Erythroblast (primary cell): Measurements from ENCODE around the gene GPHN.

ENCODE experiments used
- GATA1 ChIP-seq: IDR thresholded peaks from 2 replicates; pipeline ENCODE4 v1.6.1; 2011; ENCODE audit warnings: low read depth, mild to moderate bottlenecking, control low read depth, low read length, moderate library complexity
- POLR2A ChIP-seq: IDR thresholded peaks from 2 replicates; pipeline ENCODE4 v1.6.1; 2011; ENCODE audit warnings: mild to moderate bottlenecking, low read length

DNA sequence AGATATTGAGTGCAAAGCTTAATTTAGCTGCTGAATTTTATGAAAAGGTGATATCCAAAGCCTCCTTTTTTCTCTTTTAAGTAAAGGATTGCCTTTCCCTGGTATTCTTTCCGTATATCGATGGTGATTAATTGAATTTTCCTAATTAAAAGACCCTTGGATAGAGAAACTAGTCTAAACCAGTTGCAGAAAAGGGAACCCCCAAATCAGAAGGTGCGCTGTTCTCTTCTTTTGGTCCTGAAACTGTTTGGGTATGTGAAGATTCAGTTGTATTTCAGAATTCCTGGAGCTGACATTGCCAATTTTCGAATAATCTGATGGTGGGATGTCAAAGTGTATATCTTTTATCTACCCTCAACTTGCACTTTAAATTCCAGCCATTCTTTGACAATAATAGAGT lies 1.9 kb downstream of the GPHN start:
- no peak for TF ChIP-seq POLR2A
- no peak for TF ChIP-seq GATA1
